DOHH2 (cell line): Measurements from ENCODE around the gene MNT.

Experiments used
- H3F3A ChIP-seq: fragments of 200-600 bp; sonication (generic), shearing (Covaris generic); 2 replicates; pipeline ENCODE4 v1.6.0; 2016; ENCODE audit warnings: antibody characterized with exemption, mild to moderate bottlenecking; ENCODE audit not compliant: control insufficient read depth, insufficient read depth
- H3K27ac ChIP-seq: fragments of 200-600 bp; sonication (generic); 2 replicates; pipeline ENCODE4 v1.5.1; 2014; ENCODE audit warnings: low read depth, mild to moderate bottlenecking, low read length, moderate library complexity
- H3K27me3 ChIP-seq: fragments of 200-600 bp; sonication (generic); 2 replicates; pipeline ENCODE4 v1.6.1; 2014; ENCODE audit warnings: mild to moderate bottlenecking, low read length, mixed read lengths; ENCODE audit not compliant: control insufficient read depth
- H3K36me3 ChIP-seq: fragments of 200-600 bp; sonication (generic); 2 replicates; pipeline ENCODE4 v1.6.1; 2014; ENCODE audit warnings: mild to moderate bottlenecking, low read length, moderate library complexity, mixed read lengths; ENCODE audit not compliant: control insufficient read depth
- H3K4me1 ChIP-seq: fragments of 200-600 bp; sonication (generic); 2 replicates; pipeline ENCODE4 v1.6.1; 2014; ENCODE audit warnings: mild to moderate bottlenecking, low read length, mixed read lengths; ENCODE audit not compliant: control insufficient read depth
- H3K4me2 ChIP-seq: fragments of 200-600 bp; sonication (generic); 2 replicates; pipeline ENCODE4 v1.6.0; 2014; ENCODE audit warnings: mild to moderate bottlenecking, low read length, moderate library complexity
- H3K4me3 ChIP-seq: fragments of 200-600 bp; sonication (generic); 2 replicates; pipeline ENCODE4 v1.5.1; 2014; ENCODE audit warnings: mild to moderate bottlenecking, low read length, mixed read lengths
- H3K79me2 ChIP-seq: fragments of 200-600 bp; sonication (generic); 2 replicates; pipeline ENCODE4 v1.6.1; 2014; ENCODE audit warnings: mild to moderate bottlenecking, low read length, mixed read lengths; ENCODE audit not compliant: control insufficient read depth
- H3K9me2 ChIP-seq: fragments of 200-600 bp; sonication (generic); replicated peaks from 2 replicates; pipeline ENCODE4 v1.6.1; 2014; ENCODE audit warnings: mild to moderate bottlenecking, low read length, mixed read lengths; ENCODE audit not compliant: control insufficient read depth
- H3K9me3 ChIP-seq: fragments of 200-600 bp; sonication (generic); 2 replicates; pipeline ENCODE4 v1.6.1; 2014; ENCODE audit warnings: antibody characterized with exemption, low read length, mixed read lengths; ENCODE audit not compliant: control insufficient read depth, insufficient read depth
- H4K20me1 ChIP-seq: fragments of 200-600 bp; sonication (generic); 2 replicates; pipeline ENCODE4 v1.6.0; 2014; ENCODE audit warnings: low read depth, mild to moderate bottlenecking, antibody characterized with exemption, low read length, moderate library complexity; ENCODE audit not compliant: control insufficient read depth, insufficient read depth
- EZH2phosphoT487 ChIP-seq: fragments of 200-600 bp; sonication (generic); IDR thresholded peaks from 2 replicates; pipeline ENCODE4 v1.6.1; 2017; ENCODE audit warnings: borderline replicate concordance, mild to moderate bottlenecking, antibody characterized with exemption, low read length, moderate library complexity, mixed read lengths
- TF ChIP-seq, protein P1 (sequence below): fragments of 200-600 bp; sonication (generic); IDR thresholded peaks from one replicate; pipeline ENCODE4 v1.5.1; 2014; ENCODE audit warnings: antibody characterized with exemption, mild to moderate bottlenecking, low read depth, low read length; ENCODE audit not compliant: poor library complexity, severe bottlenecking

MNT gene

DNA sequence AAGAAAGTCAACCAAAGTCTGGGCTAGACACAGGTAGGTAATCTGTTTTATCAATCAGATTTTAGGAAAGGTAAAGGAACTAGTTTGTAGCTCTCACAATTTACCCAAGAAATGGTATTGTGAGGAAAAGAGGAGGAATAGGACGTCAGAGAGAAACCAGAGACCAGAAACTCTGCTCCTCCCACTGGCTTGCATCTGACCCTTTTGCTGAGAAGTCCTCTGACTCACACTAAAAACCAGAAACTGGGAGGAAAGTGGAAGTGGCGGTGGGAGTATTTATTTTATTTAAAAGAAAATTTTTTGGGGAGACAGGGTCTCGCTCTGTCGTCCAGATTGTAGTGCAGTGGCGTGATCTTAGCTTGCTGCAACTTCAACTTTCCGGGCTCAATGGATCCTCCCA is 38.0 kb upstream of the MNT start:
- H3K4me1 ChIP-seq, result no peaks in the 10 kb centered on the region
- peaks cover 62% of the 10 kb centered on the region for H3K36me3 ChIP-seq
- no peak overlapping the region for H3K4me2 ChIP-seq
- no peaks in the 10 kb centered on the region for H3K27me3 ChIP-seq
- no peaks in the 10 kb centered on the region for H3K79me2 ChIP-seq
- TF ChIP-seq, protein P1, sequence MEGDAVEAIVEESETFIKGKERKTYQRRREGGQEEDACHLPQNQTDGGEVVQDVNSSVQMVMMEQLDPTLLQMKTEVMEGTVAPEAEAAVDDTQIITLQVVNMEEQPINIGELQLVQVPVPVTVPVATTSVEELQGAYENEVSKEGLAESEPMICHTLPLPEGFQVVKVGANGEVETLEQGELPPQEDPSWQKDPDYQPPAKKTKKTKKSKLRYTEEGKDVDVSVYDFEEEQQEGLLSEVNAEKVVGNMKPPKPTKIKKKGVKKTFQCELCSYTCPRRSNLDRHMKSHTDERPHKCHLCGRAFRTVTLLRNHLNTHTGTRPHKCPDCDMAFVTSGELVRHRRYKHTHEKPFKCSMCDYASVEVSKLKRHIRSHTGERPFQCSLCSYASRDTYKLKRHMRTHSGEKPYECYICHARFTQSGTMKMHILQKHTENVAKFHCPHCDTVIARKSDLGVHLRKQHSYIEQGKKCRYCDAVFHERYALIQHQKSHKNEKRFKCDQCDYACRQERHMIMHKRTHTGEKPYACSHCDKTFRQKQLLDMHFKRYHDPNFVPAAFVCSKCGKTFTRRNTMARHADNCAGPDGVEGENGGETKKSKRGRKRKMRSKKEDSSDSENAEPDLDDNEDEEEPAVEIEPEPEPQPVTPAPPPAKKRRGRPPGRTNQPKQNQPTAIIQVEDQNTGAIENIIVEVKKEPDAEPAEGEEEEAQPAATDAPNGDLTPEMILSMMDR, result no peak
- no peak for TF ChIP-seq EZH2phosphoT487
- no peaks in the 10 kb centered on the region for H4K20me1 ChIP-seq
- no peak overlapping the region for H3K4me3 ChIP-seq
- no peaks in the 10 kb centered on the region for H3K9me3 ChIP-seq
- no peaks in the 10 kb centered on the region for H3F3A ChIP-seq
- no peaks in the 10 kb centered on the region for H3K9me2 ChIP-seq
- H3K27ac ChIP-seq, result no peak overlapping the region

DNA sequence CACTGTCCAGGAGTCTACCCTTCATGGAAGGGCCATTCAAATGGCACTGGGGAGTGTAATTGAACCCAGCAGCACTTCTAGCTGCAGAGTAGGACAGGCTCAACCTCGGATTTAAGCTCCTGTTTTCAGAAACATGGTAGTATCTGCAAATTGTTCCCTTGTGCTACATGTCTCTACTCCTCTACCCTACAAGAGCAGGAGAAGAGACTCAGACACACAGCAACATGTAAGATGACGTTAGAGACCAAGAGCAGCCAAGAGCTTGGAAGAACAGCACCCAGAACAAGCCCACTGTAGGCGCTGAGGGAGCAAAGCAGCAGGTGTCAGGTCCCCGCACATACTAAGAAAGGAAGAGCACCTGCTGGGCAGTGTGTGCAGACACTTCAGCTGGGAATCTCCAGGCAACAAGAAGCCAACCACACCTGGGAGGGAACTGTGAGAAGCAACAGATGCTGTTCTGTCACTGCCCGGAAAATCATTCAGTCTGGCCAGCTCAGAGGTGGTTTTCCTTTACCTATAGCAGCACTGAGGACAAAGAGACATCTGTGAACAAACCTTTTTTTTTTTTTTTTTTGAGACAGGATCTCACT is 35.6 kb upstream of the MNT start:
- no peaks in the 10 kb centered on the region for H3K4me1 ChIP-seq
- H3K27me3 ChIP-seq, result no peaks in the 10 kb centered on the region
- no peak overlapping the region for H3K27ac ChIP-seq
- TF ChIP-seq, protein P1, result no peak
- TF ChIP-seq EZH2phosphoT487, result no peak
- H3K4me2 ChIP-seq, result no peak overlapping the region
- no peaks in the 10 kb centered on the region for H3K9me3 ChIP-seq
- no peaks in the 10 kb centered on the region for H3K9me2 ChIP-seq
- H3K4me3 ChIP-seq, result no peak overlapping the region
- H3K79me2 ChIP-seq, result no peaks in the 10 kb centered on the region
- no peaks in the 10 kb centered on the region for H3F3A ChIP-seq
- H3K36me3 ChIP-seq, result peaks cover 67% of the 10 kb centered on the region
- H4K20me1 ChIP-seq, result no peaks in the 10 kb centered on the region

DNA sequence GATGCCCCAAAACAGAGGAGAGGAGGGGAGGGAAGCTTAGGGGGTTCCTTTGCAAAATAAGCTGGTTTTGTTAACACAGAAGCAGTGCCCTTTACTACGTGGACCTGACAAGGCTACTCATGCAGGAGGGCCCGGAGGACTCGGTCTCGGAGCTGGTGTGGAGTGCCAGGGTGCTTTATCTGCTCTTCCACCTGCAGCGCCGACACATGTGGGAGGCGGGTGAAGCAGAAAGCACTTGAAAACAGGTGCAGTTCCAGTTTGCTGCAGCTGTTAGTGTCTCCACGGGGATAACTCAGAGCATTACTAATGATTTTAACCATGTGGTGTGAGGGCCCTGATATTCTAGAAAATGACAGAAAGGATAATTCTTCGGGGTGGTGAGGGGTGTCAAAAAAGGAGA is 35.0 kb upstream of the MNT start:
- Histone ChIP-seq H3K9me3 (no peaks in the 10 kb centered on the region), H3K27ac (no peak overlapping the region), H3K9me2 (no peaks in the 10 kb centered on the region), H3K4me3 (no peak overlapping the region), H3K79me2 (no peaks in the 10 kb centered on the region), H3K27me3 (no peaks in the 10 kb centered on the region), H3K4me1 (no peaks in the 10 kb centered on the region), H3K4me2 (no peak overlapping the region), H3K36me3 (peaks cover 66% of the 10 kb centered on the region), H4K20me1 (no peaks in the 10 kb centered on the region), H3F3A (no peaks in the 10 kb centered on the region)
- no peak for TF ChIP-seq EZH2phosphoT487
- TF ChIP-seq, protein P1, result no peak

DNA sequence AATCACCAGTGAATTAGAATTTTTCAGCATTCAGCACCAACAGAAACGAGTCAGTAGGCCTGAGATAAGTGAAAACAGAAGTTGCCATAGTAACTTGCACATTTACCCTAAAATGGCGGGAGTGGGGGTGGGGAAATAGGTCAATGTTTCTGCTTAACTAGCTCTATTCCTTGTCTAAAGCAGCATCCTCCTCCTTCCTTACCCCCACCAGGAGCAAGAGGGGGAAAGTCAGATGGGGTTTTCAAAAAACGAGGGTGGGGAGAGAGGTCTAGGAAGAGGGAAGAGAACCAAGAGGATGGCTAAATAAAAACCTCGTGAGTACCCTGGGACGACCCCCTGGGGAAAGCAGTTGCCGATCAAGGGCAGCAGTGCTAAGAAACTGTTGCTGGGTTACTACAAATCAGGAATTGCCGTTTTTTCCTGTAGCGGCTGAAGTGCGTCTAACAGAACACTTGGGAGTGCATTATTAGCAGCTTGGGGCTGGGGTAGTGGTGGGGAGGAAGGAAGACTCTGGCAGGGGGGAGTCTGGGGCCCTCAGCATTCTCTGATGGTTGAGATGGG is 34.4 kb upstream of the MNT start:
- Histone ChIP-seq H3K4me2 (no peak overlapping the region), H3K4me3 (no peak overlapping the region), H3F3A (no peaks in the 10 kb centered on the region), H3K9me3 (no peaks in the 10 kb centered on the region), H3K9me2 (no peaks in the 10 kb centered on the region), H3K27ac (no peak overlapping the region), H3K36me3 (peaks cover 66% of the 10 kb centered on the region), H3K79me2 (no peaks in the 10 kb centered on the region), H3K27me3 (no peaks in the 10 kb centered on the region), H3K4me1 (no peaks in the 10 kb centered on the region), H4K20me1 (no peaks in the 10 kb centered on the region)
- no peak for TF ChIP-seq EZH2phosphoT487
- TF ChIP-seq, protein P1, result no peak
